Type B pancreatic cell (in vitro differentiated cells): ENCODE measurements around the gene VSTM4. TPM values are rescaled to one million over a fixed set of nuclear protein-coding genes. Genes with fewer than 3 reads are reported as not detected.

Experiments
- DNase-seq: peaks from one replicate; pipeline ENCODE4 v3.0.0; 2021; ENCODE audit warnings: mixed read lengths; ENCODE audit not compliant: unreplicated experiment; ENCODE audit errors: extremely low spot score
- H3K27ac Mint-ChIP-seq: 2 replicates; pipeline ENCODE4 v1.8.0; 2021; ENCODE audit warnings: mild to moderate bottlenecking, mixed read lengths
- H3K27me3 Mint-ChIP-seq: 2 replicates; pipeline ENCODE4 v1.8.0; 2021; ENCODE audit warnings: mixed read lengths
- H3K36me3 Mint-ChIP-seq: 2 replicates; pipeline ENCODE4 v1.8.0; 2021; ENCODE audit warnings: mixed read lengths
- H3K4me1 Mint-ChIP-seq: one replicate; pipeline ENCODE4 v1.8.0; 2021; ENCODE audit warnings: mixed read lengths; ENCODE audit not compliant: unreplicated experiment
- H3K4me3 Mint-ChIP-seq: 2 replicates; pipeline ENCODE4 v1.8.0; 2021; ENCODE audit warnings: mild to moderate bottlenecking, mixed read lengths
- H3K9me3 Mint-ChIP-seq: 2 replicates; pipeline ENCODE4 v1.8.0; 2021; ENCODE audit warnings: mixed read lengths
- total RNA-seq: library from RNA; stranded (reverse); gene quantifications from 2 replicates; pipeline ENCODE4 v1.2.1, GENCODE V29; 2021; ENCODE audit warnings: low replicate concordance
- TF ChIP-seq, protein P1 (sequence below): fragments of 200-600 bp; sonication (generic); conservative IDR thresholded peaks from 2 replicates; pipeline ENCODE4 v1.5.0; 2021; ENCODE audit warnings: antibody characterized with exemption, mild to moderate bottlenecking

VSTM4 gene
- total RNA-seq, 1 donor from 2014 or later = 2.6 TPM

DNA sequence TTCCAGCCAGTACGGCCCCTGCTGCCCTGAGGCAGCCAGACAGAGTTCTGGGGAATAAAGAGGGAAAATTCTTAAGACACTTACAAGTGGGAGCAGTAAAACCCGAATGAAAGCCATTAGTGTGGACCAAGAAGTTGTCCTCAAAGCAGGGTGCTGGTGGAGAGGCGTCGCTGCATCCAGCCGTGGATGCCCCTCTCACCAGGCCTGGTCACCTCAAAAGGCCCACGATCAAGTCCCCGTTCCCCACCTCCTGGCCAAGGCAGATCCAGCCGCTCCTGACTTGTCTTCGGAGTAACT is 656 bp downstream of the VSTM4 start:
- no peaks in the 10 kb centered on the region for H3K9me3 Mint-ChIP-seq
- H3K27me3 Mint-ChIP-seq = peaks cover 51% of the 10 kb centered on the region
- H3K4me3 Mint-ChIP-seq = peak overlapping the region; percentile 86
- H3K27ac Mint-ChIP-seq = peak overlapping the region; percentile 31
- TF ChIP-seq, protein P1, sequence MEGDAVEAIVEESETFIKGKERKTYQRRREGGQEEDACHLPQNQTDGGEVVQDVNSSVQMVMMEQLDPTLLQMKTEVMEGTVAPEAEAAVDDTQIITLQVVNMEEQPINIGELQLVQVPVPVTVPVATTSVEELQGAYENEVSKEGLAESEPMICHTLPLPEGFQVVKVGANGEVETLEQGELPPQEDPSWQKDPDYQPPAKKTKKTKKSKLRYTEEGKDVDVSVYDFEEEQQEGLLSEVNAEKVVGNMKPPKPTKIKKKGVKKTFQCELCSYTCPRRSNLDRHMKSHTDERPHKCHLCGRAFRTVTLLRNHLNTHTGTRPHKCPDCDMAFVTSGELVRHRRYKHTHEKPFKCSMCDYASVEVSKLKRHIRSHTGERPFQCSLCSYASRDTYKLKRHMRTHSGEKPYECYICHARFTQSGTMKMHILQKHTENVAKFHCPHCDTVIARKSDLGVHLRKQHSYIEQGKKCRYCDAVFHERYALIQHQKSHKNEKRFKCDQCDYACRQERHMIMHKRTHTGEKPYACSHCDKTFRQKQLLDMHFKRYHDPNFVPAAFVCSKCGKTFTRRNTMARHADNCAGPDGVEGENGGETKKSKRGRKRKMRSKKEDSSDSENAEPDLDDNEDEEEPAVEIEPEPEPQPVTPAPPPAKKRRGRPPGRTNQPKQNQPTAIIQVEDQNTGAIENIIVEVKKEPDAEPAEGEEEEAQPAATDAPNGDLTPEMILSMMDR = no peak
- no peaks in the 10 kb centered on the region for H3K4me1 Mint-ChIP-seq
- no peaks in the 10 kb centered on the region for H3K36me3 Mint-ChIP-seq
- no peak for DNase-seq

DNA sequence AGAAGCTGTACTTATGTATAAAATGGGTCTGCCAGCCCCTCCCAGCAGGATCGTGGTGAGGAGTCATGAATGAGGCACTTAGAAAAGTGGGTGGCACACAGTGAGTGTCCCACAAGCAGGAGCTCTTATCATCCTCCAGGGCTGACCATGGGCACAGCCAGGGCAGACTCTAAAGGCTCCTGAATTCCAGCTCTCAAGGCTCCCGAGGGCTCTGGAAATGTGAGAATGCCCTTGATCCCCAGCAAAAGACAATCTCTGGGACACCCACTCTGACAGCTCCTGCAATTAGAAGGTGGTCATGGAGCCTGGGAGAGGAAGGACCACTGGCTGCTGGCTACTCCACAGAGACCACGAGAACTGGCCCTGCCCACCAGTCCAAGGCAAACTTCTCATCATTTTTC is 1.6 kb downstream of the VSTM4 start:
- Mint-ChIP-seq H3K27me3 (peaks cover 47% of the 10 kb centered on the region), H3K9me3 (no peaks in the 10 kb centered on the region), H3K4me3 (peak overlapping the region; percentile 86), H3K36me3 (no peaks in the 10 kb centered on the region), H3K4me1 (peaks cover 4% of the 10 kb centered on the region), H3K27ac (no peak overlapping the region)
- TF ChIP-seq, protein P1 = no peak
- no peak for DNase-seq

DNA sequence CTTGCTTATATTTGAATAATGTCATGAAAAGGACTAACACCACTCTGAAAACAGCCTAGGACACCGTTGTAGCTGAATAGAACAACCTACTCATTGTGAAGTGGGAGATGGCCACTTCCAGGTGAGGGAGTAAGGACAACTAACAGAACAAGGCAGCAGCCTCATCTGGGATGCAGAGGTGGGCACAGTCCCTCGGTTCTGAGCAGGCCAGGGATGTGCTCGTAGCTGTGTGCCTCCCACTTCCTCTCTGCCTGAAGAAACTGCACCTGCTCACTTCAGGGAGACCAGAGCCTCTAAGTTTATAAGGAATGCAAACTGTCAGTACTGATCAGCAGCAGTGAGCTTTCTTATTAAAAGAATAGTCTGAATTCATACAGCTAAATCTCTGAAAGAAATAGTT is 2.5 kb downstream of the VSTM4 start:
- no peak for DNase-seq
- Mint-ChIP-seq H3K27me3 (peaks cover 39% of the 10 kb centered on the region), H3K9me3 (no peaks in the 10 kb centered on the region), H3K27ac (no peak overlapping the region), H3K4me3 (no peak overlapping the region), H3K4me1 (peaks cover 4% of the 10 kb centered on the region), H3K36me3 (no peaks in the 10 kb centered on the region)
- TF ChIP-seq, protein P1 = no peak

DNA sequence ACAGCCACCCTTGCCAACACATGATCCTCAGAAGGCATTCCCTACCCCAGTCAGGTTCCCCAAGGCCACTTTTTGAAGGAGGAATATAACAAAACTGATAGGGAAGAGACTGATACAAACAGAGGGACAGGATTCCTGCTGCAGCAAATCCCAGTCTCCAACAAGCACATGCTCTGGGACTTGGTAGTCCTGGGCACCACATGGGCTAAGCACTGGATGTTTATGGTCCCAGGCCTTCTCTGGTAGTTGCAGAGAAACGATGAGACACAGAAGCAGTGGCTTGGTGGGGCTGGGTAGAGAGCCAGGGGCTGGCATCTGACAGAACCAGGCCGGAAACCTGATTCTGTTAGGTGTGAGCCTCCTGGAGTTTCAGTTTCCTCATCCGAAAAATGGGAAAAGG is 3.2 kb downstream of the VSTM4 start:
- H3K27me3 Mint-ChIP-seq = peaks cover 33% of the 10 kb centered on the region

DNA sequence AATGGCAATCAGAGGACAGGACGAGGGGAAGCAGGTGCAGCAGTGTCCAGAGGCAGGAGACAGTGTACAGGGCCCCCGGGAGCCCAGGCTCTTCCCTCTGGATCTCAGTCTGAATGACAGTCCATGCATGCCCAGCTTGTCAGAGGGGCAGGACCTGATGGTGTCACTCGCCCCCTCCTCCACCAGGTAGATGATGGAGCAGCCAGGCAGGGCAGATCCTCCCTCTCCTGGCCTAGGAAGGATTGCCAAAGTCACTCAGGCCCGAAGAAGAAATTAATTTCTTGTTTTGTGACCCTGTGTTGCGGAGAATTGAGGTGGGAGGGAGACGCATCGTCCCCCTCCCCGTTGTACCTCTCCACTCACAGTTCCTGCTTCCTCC is 4.0 kb downstream of the VSTM4 start:
- Mint-ChIP-seq H3K27ac (no peak overlapping the region), H3K27me3 (peaks cover 29% of the 10 kb centered on the region), H3K9me3 (no peaks in the 10 kb centered on the region), H3K36me3 (no peaks in the 10 kb centered on the region), H3K4me3 (no peak overlapping the region), H3K4me1 (peaks cover 4% of the 10 kb centered on the region)
- TF ChIP-seq, protein P1 = no peak
- no peak for DNase-seq

More for the DNA sequence above, 3.2 kb downstream of the VSTM4 start:
- Mint-ChIP-seq H3K36me3 (no peaks in the 10 kb centered on the region), H3K4me3 (no peak overlapping the region), H3K9me3 (no peaks in the 10 kb centered on the region), H3K27ac (no peak overlapping the region), H3K4me1 (peaks cover 4% of the 10 kb centered on the region)
- no peak for DNase-seq
- TF ChIP-seq, protein P1 = no peak

DNA sequence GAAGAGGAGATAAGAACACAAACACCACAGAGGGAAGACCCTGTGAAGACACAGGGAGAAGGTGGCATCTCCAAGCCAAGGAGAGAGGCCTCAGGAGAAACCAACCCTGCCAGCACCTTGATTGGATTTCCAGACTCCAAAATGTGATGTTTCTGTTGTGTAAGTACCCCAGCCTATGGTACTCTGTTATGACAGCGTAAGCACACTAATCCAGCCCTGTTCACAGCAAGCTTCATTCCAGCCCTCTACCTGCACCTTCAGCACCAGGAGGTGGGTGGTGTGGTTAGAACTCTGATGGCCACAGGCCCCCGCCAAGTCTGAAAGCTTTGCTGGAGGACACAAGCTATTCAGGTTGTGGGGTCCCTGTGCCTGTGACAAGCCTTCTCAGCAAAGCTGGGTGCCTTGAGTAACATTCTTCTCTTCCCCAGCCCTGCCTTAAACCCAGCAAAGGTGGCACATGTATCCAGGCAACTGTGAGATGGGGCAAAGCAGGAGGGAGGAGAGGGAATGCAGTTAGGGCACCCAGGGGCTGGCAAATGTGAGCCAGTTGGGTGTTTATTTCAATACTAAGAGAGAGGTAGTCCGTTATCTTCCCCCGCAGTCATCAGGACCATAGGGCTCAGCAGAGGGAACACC is 4.5 kb downstream of the VSTM4 start:
- Mint-ChIP-seq H3K27ac (no peak overlapping the region), H3K4me3 (no peak overlapping the region), H3K9me3 (no peaks in the 10 kb centered on the region), H3K36me3 (no peaks in the 10 kb centered on the region), H3K27me3 (peaks cover 25% of the 10 kb centered on the region), H3K4me1 (peaks cover 4% of the 10 kb centered on the region)
- DNase-seq = no peak
- TF ChIP-seq, protein P1 = no peak
